ENCODE data around the gene FEN1.
A peak's percentile ranks its signal among the peaks of the same experiment; 100 is the strongest.

The FEN1 gene

DNA sequence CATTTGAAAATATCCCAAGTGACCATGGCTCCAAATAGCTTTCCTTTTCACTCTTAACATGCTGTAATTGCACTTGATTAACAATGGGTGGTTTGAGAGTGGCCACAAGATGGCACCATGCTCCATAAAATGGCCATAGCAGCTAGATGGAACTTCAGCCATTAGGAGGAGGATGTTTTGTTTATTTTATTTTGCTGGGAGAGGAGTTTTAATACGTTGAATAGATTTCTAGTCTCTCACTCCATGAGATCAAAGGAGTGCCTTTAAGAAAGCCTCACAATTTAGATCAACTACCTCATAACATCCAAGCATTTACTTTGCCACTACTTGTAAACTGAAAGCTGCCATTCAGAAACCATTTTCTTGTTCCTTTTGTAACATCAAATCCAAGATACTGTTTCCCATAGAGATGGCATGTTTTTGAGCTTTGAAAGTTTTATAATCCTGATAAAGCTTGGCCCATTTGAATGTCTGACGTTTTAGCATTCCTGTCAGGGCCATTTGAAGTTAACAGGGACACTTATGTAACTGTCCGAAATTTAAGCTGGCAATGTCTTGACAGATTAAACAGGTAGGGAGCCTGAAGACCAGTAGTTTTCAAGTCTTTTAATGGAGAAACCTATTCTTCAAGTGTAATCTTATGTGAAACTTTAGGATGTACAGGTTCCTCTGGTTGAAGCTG is 4.7 kb downstream of the FEN1 start:
- peak in 1 of 2 experiments; percentile 78 for DNase-seq

DNA sequence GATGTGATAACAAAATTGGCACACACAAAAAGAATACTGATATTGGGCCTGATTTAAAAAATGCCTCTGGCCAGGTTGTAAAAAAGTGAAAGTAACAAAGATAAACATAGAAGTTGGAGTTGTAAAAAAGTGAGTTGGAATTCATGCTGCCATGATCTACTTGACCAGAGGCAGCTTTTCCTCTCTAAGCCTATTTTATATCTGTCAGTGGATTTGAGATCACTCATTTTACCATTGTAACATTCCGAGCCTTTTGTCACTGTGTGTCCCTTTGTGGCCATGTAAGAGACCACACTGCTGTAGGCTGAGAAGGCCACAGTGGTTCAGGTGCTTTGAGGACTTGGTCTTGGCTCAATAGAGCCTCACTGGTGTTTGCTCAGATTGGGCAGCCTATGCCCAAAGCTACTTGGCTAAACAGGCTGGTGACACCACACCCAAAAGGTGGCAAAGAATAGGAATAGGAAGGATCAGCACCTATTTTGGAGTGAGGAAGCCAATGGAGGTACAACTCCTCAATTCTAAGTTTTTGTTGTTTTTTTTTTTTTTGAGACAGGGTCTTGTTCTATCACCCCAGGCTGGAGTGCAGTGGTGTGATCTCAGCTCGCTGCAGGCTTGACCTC is 7.1 kb downstream of the FEN1 start:
- no peak for DNase-seq

GRCh38 chr11:61800331-61801281 is 7.9 kb downstream of the FEN1 start:
- no peak for DNase-seq

GRCh38 chr11:61802605-61803004 is 9.9 kb downstream of the FEN1 start:
- DNase-seq, result no peak

GRCh38 chr11:61803889-61804647 is 11.4 kb downstream of the FEN1 start:
- DNase-seq, result no peak

- no peak for DNase-seq
Measured at GRCh38 chr11:61805146-61805545, 12.4 kb downstream of the FEN1 start.

DNA sequence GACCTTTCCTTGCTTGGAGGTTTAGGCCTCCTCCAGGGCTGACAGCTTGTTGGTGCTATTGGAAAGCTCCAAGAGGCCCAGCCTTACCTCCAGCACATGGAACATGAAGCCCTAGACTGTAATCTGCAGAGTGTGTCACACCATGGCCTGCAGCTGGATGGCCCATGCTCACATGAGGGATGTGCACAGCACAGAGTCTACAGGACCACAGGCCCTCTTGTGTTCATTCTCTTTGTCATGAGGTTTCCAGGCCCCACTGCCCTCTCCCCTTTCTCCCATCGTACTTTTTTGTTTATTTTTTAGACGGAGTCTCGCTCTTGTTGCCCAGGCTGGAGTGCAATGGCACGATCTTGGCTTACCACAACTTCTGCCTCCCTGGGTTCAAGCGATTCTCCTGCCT is 14.1 kb downstream of the FEN1 start:
- DNase-seq, result no peak

DNA sequence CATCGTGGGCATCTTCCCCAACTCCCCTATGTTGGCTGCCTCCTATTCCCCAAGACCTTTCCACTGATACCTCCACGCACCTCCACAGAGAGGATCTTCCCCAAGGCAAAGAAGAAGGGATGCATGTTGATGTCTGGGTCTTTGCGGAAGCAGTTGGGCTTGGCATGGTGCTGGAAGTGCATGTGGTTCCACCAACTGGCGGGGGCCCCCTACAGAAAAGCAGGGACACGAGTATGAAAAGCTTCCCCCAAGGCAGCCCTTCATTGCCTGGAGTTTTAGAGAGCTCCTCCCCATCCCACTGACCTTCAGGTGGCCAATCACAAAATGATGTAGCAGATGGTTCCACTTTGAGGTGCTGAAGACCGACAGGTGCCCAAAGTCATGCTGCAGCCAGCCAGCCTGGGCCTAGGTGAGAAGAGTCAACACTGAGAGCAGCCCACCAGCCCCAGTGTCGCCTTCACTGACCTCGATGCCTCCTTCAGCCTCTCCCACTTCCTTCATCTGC is 18.0 kb downstream of the FEN1 start:
- no peak for DNase-seq

DNA sequence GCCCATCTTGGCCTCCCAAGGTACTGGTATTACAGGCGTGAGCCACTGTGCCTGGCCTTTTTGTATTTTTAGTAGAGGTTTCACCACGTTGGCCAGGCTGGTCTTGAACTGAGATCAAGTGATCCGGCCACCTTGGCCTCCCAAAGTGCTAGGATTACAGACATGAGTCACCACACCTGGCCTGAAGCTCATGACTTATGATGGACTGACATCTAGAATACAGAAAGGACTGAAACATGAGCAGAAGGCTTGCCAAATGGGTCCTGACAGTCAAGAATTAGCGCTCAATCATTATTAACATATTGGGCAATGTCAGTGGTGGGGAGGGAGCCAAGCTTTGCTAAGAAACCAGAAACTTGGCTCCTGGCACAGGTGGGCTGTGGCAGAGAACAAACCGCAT is 19.1 kb downstream of the FEN1 start:
- no peak for DNase-seq

DNA sequence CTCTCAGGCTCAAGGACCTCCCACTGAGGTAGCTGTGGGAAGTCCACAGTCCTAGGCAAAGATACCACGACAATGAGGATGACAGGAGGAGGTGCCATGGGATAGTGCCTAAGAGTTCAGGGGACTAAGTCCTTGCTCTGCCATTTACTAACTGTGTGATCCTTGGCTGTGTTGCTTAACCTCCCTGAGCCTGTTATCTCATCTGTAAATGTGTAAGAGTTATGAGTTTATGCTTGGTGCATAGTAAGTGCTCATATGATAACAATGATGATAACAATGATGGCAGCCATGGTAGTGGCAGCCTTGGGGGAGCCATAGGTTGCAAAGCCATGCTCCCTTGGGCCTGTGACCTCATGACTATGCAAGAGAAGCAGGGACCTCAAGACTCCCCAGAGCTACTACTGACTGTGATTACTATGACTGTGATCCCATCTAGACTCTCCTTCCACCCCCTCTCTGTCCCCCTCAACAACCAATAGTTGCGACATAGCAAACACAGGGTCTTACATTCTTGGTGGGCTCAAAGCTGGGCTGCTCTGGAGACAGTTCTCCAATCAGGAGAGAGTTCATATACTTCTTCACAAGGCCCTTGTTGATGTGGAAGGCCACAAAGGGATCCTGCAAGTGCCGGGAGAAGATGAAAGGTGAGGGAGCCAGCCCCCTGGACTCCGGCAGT is 20.2 kb downstream of the FEN1 start:
- DNase-seq, result no peak

GRCh38 chr11:61814247-61814957 is 21.7 kb downstream of the FEN1 start:
- no peak for DNase-seq

- peak; percentile 92 to 95 for DNase-seq
Measured at GRCh38 chr11:61814958-61815789, 22.5 kb downstream of the FEN1 start.

- DNase-seq, result peak; percentile 63 to 76
Measured at GRCh38 chr11:61815790-61816735, 23.4 kb downstream of the FEN1 start.

GRCh38 chr11:61816736-61817455 is 24.2 kb downstream of the FEN1 start, which contains the start of gene FADS1:
FADS1 (minus strand) TSS chr11:61817003; CDS start chr11:61816929, 74 bp downstream.
- peak; percentile 88 to 93 for DNase-seq

DNA sequence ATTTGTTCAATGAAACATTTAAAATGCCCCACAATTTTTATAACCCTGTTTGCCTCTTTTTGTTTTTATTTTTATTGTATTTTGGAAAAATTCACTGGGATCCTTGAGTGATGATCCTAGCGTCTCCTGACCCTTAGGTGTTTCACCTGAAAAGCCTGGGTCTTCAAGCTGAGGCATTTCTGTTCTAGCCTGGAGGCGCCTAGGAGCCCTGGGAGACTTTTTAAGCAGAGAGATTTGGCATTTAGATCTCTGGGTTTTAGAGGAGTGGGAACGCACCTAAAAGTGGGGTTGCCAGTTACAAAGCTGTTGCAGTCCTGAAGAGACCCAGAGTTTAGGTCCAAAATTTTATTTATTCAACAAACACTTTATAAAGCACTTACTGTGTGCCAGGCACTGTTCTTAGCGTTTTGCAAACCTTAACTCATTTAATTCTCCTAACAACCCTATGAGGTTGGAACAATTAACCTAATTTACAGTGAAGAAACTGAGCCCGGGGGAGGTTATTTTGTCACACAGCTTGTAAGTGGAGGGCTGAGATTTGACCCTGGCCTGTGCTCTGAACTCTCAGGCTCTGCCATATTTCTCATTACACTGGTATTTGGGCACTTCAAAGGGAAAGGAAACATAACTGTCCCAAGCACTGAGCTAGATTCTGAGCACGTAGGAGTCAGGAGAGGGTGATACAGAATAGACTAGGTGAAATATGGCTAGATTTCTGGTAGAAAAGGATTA is 24.9 kb downstream of the FEN1 start:
- no peak for DNase-seq

DNA sequence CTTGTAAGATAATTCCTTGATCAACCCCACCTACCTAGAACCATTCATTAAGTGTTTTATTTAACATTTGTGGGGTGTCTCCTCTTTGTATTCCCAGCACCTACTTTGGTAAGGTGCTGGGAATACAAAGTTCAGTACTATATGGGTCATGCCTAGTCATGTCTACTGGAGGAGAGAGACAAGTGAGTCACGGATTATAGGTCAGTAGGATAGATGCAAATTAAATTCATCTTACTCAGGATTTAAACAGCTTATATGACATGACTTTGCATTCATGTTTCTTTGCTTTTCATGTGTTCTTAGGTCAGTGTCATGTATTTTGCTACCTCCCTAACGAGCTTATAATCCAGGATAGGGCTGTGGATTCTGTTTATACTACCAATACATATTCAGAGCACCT is 27.5 kb downstream of the FEN1 start:
- DNase-seq, result no peak

DNA sequence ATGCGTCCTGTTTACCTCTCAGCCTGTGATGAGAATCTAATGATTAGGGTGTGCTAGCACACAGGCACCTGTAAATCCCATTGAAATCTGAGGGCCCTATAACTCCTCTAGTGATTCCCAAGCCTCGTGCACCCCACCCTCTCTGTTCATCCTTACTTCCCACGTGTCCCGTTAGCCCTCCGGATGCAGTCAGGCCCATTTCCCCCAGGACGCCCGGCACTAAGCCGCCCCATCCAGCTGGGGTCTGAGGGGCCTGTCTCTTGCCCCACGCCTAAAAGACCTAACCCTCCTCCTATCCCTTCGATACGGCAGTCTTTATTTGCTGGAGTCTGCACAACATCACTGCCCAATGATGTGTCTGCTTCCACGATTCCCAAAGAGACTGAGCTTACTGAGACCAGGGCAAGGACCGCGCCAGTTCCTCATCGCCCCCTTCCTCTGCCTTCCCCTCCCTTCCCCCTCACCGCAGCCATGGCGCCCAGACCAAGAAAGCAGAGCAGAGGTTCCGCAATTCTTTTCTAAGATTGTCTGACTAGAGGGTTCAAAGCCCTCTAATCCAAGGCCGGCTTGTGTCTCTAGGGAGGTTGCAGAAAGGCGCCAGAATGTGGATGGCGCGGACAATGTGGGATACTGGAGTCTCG is 34.3 kb downstream of the FEN1 start:
- no peak for DNase-seq
